ENCODE results near the gene AQP5.

The AQP5 gene

GRCh38 chr12:49951411-49952240 lies 10.0 kb upstream of the AQP5 start:
- no peak for DNase-seq

GRCh38 chr12:49952391-49953055 lies 9.1 kb upstream of the AQP5 start:
- DNase-seq, result no peak

GRCh38 chr12:49953151-49953550 lies 8.5 kb upstream of the AQP5 start:
- no peak for DNase-seq

GRCh38 chr12:49953961-49954846 lies 7.5 kb upstream of the AQP5 start:
- DNase-seq, result no peak

GRCh38 chr12:49954863-49955830 lies 6.5 kb upstream of the AQP5 start:
- DNase-seq, result no peak

DNA sequence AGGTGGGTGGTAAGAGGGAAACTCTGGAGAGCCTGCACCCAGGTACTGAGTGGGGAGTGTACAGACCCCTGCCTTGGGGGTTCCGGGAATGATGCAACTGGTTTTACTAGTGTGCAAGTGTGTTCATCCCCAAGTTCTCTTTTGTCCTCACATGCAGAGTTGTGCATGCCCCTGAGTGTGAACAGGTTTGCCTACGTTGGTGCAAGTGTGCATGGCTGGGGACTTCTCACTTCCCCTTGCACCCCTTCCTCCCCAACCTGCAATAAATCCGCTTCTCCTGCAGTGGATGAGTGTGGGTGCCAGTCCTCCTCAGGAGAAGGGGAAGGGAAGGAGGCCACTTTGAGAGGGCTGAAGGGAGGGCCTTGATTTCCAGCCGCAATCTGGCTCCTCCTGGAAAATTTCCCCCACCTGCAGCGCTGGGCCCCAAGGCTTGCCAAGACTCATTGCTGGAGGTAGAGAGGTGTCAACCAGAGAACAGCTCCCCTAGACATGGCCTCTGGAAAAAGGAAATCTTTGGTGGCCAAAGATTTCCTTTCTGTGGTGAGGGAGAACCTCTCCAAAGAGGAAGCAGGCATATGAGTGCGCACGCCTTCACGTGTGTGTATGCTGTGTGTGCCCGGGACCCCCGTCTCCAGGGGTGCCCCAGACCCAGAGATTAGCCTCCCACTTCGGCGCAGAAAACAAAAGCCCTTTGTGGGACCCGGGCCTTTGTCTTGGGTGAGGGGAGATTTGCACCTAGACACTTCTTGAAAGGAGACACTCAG lies 5.6 kb upstream of the AQP5 start:
- DNase-seq, result no peak

- DNase-seq, result no peak
These were observed 4.8 kb upstream of the AQP5 start for GRCh38 chr12:49956663-49957569.

DNA sequence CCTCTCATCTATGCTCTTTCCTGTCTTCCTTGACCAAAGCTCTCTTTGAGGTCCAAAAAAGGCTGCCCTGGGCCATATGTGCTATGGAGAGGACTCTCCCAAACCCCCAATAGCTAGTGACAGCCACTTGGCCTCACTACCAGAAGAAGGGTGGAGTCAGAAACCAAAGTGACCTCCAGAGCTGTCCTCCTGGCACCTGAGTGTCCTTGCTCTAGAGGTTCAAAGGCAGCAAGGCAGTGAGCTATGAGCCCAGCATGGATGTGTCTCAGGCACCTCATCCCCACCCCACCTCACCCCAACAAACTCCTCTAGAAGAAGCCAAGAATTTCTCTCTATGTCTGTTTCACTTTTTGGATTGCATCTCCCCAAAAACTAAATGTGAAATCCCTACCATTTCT lies 4.1 kb upstream of the AQP5 start:
- DNase-seq, result no peak

GRCh38 chr12:49959685-49960473 lies 1.8 kb upstream of the AQP5 start:
- DNase-seq, result no peak

DNA sequence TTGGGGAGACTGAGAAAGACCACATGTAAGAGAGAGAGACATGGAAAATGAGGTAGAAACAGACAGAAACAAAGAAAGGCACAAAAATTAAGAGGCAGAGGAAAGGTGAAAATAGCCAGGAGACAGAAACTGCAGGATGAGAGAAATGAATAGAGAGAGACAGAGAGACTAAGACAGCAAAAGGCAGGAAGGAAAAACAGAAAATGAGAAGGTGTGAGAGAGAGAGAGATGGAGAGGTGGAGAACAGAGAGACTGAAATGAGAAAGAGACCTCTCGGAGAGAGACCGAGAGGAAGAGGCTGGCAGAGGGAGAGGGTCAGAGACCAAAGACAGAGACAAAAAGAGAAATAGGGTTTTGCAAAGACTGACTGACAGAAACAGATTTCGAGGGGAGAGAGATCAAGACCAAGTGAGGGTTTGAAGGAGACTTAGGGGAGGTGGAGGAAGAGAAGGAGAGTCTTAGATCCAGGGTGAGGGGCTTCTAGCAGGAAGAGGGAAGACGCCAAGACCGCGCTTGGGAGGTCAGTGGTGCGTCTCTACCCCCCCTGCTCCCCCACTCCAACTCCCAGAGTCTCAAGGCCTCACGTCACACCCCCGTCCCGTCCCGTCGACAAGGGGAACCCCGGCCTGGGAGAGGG lies 1.1 kb upstream of the AQP5 start:
- DNase-seq, result no peak

GRCh38 chr12:49961993-49962764 lies 507 bp downstream of the AQP5 start:
- DNase-seq, result no peak

DNA sequence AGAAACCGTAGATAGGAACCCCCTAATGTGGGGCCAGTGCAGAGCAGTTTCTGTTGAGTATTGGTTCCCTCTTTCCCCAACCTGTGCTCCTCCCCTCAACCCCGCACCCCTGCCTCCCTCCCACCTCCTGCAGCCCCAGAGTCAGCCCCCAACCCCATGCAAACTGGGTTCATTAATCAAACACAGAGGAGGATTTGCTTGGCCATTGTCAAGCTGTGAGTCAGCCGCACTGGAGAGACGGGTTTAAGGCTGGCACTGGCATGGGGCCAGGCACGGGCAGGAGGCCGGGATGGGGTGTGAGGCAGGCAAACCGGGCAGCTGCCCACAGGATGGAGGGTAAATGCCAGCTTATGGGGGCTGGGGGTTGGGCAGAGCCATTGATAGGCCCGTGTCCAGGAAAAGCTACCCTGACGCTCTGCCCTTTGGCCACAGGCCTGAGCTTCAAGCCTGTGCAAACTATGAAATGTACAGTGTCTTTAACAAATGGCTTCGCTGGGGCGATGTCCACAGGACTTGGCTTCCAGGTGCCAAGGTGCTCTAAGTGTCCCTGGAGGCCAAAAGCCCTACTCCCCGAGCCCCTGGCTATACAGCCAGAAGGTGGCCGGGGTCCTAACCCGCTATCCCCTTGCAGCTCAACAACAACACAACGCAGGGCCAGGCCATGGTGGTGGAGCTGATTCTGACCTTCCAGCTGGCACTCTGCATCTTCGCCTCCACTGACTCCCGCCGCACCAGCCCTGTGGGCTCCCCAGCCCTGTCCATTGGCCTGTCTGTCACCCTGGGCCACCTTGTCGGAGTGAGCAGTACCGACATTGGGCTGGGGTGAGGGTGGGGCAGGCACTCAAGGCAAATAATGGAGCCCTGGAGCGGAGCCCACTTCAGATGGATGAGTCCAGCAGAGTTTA lies 1.4 kb downstream of the AQP5 start:
- DNase-seq, result no peak

GRCh38 chr12:49963976-49964815 lies 2.5 kb downstream of the AQP5 start:
- DNase-seq, result no peak

DNA sequence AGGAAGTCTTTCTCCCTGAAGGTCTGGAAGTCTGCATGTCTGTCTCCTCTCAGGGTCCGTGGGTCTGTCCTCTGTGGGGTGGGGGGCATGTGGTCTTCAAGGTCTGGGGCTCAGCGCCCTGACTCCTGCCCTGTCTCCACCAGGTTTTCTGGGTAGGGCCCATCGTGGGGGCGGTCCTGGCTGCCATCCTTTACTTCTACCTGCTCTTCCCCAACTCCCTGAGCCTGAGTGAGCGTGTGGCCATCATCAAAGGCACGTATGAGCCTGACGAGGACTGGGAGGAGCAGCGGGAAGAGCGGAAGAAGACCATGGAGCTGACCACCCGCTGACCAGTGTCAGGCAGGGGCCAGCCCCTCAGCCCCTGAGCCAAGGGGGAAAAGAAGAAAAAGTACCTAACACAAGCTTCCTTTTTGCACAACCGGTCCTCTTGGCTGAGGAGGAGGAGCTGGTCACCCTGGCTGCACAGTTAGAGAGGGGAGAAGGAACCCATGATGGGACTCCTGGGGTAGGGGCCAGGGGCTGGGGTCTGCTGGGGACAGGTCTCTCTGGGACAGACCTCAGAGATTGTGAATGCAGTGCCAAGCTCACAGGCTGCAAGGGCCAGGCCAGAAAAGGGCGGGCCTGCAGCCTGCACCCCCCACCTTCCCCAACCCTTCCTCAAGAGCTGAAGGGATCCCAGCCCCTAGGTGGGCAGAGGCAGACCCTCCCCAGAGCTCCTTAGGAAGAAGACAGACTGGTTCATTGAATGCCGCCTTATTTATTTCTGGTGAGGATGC lies 3.4 kb downstream of the AQP5 start:
- no peak for DNase-seq

DNA sequence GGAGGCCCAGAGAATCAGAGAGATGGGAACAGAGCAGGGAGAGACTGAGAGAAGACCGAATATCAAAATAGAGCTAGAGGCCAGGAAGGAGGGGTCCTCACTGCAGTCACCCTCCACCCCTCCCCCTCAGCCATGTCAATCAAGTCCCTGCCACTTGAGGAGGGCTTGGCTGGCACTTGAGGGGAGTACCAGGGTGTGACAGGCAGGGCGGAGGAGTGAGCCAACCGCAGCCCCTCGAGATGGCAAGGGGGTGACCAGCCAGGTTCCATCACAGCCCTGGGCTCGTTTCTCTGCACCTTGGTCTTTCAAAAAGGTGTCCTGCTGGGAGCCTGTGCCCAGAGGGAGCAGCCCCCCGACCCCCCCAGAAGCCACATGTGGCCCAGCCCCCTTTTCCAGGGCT lies 4.2 kb downstream of the AQP5 start:
- no peak for DNase-seq
